GM21515 (cell line): ENCODE data around the gene HACL1.
A peak's percentile ranks its signal among the peaks of the same experiment; 100 is the strongest.

Source experiments
- ATAC-seq: cut with Tn5 transposase; IDR thresholded peaks from one replicate; pipeline ENCODE4 v1.9.1; 2021; ENCODE audit not compliant: unreplicated experiment

Gene HACL1

DNA sequence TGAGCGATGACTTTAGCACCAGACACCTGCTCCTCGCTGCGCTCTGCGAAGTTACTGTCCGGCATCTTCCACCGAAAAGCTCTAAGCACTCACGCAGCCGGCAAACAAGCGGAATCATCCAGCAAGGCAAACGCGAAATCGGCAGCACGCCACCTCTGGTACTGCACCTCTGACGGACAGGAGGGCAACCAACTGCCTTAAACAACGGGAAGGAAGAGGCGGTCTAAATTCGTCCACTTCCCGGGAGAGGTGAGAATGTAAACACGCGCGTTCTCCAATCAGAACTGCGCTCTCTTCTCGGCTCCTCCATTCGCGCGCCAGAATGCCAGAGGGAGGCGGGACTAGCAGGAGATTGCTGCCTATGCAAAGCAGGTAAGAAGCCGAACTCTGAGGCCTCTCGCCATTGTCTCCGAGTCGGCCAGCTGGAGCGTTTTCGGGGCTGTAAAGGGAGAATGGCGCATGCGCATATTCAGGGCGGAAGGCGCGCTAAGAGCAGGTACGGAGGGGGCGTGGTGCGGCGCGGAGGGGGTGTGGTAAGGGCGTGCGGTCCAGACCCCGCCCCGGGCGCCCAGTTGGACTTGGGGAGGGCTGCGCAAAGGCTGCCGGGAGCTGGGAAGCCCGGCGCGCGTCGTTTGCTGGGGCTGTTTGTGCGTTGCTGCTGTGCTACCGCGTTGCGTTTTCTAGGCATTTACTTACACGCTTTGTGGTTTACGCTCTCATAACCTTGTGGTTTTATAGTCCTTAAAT, at the start of gene HACL1, which contains the start of gene BTD:
Gene HACL1, minus strand, starts transcription at position 171 of the 747 bp plus-strand sequence. Its CDS starts 106 bp downstream, at position 65.
Gene BTD, plus strand, starts transcription at position 347 of the 747 bp plus-strand sequence. CDS start 33,695 bp downstream, outside the sequence.
- ATAC-seq: peak; percentile 93

DNA sequence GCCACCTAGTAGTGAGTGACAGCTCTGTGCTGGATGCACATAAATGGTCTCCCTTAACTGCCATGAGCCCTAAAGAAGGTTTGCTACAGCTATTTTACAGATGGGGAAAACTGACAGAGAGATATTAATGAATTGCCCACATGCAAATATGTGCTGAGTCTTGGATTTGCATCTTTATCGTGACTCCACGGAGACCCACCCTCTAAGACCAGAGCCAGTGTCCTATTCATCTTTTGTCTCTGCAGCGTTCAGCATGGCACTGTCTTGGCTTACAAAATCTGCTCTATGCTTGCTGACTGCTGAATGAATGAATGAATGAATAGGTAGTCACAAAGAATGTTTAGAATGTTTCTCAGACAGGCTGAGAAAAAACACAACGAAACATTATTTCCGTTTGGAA, 48.5 kb upstream of the HACL1 start:
- ATAC-seq: no peak

DNA sequence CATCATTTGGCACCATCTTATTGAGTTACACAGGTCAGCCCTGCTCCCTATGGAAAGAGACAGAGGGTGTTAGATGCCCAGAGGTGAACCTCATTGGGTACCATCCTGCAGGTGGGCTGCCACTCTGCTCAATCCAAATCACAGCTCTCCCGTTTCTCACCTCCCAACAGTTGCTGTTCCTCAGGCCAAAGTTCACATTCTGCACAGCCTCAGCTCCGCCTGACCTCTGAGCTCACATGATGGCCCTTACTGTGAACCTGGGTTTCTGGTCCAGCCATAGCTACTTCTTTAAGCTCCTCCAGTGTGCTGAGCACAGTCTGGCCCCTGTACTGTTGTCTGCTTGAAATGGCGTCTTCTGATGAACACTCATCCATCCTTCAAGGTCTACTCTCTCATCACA, 48.0 kb upstream of the HACL1 start:
- no peak for ATAC-seq

DNA sequence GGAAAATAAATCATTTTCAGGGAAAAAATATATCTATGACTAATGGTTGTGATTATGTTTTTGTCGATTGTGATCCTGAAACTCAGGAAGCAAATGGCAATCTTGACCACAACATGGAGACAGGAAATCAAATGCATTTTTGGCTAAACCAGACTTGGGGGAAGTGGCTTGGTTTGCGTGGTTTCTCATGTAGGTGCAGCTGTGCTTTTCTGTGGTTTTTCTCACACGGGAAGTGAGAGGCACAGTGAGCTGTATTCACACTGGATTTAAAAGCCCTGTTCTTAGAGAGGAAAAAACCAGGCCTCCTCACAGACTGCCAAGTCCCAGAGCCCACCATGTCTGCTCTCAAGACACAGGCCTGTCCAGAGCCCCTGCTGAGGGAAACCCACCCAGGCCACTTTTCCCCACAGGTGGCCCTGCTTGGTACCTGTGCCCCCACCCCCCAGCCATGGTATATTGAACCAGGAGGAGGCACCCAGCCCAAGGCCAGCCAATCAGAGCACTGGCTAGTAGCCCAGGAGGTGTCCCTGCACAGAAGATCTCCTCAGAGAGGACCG, 46.3 kb upstream of the HACL1 start:
- peak; percentile 94 for ATAC-seq

DNA sequence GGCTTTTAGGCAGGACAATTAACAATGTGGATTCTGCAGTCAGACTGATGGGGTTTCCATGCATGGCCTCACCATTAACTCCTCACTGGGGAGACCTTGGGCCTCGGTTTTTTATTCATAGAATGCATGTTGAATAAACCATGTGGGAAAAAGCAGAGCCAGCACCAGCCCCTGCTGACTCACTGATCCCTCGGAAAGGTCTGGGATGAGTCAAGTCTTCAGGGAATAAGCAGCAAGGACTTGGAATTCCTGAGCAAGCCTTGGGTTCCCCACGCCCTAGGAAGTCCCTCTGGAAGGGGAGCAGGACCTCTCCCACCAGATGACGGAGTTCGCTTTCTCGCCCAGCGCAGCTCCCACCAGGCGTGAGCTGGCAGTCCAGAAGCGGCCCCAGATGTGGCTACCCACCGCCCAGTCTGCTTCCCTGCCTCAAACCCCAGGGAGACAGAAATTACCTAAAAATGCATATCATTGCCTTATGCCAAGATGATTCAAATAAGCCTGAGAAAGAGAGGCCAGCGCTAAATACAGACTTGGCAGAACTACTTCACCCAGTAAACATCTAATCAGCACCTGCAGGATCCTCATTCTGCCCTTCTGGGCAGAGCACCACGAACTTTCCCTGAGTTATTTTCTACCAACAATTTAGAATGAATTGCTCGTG, 45.6 kb upstream of the HACL1 start:
- peak; percentile 23 for ATAC-seq

DNA sequence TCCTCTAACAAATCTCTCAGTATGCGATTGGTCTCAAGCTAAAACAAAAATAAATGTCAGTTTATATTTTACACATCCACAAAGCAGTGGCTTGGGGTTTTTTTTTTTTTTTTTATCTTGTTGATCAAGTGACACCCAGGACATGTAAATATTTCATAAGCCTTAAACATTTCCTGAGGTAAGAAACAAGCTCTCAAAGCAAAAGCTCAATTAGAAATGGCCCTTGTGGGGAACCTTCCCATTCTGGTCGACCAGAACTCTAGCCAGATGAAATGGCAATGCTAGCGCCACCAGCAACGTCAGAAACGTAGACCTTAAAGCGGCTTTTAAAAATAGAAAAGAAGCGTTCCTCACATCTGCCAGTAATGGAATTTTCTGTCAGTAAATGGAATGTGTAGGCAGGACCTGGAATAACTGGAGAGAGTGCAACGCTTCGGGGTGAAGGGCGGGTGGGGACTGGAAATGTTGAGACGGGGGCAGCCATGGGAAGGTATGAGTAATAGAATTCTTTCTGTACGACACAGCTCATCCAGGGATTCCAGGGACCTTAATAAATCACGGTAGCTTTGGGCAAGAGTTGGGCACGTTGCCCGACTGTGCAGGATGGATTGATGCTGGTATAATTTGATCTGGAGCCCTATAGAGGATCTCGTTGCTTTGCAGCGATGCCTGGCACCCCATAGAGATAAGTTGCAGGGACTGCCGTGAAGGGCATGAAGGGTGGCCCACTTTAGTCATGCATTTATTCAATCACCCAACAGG, 44.6 kb upstream of the HACL1 start:
- no peak for ATAC-seq

DNA sequence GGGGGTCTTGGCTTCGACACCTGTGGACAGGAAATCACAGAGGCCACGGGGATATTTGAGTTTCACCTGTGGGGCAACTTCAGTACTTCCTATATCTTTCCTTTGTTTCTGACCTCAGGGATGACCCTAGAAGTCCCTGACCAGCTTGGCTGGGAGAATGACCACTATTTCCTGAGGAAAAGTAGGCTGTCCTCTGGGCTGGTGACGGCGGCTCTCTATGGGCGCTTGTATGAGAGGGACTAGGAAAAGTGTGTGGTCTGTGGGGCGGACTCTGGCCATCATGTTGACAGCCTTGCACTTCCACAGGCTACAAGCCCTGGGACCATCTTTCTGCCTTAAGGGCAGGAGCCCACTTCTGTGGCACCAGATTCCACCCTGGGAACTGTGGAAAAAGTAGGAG, 43.9 kb upstream of the HACL1 start:
- ATAC-seq: no peak

DNA sequence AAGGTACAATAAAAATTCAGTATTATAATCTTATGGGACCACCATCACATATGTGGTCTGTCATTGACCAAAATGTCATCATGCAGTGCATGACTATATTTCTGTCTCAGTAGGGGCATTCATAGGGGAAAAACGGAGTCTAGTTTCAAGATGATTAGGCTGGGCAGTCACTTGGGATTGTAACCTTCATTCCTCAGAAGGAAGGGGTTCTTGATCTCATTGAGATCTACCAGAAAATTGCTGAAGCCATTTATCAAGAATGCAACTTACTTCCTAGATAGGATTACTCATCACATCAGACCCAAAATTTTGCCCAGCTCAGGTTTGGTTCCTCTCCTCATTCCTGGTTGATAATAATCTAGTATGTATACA, 37.5 kb upstream of the HACL1 start:
- ATAC-seq: no peak

DNA sequence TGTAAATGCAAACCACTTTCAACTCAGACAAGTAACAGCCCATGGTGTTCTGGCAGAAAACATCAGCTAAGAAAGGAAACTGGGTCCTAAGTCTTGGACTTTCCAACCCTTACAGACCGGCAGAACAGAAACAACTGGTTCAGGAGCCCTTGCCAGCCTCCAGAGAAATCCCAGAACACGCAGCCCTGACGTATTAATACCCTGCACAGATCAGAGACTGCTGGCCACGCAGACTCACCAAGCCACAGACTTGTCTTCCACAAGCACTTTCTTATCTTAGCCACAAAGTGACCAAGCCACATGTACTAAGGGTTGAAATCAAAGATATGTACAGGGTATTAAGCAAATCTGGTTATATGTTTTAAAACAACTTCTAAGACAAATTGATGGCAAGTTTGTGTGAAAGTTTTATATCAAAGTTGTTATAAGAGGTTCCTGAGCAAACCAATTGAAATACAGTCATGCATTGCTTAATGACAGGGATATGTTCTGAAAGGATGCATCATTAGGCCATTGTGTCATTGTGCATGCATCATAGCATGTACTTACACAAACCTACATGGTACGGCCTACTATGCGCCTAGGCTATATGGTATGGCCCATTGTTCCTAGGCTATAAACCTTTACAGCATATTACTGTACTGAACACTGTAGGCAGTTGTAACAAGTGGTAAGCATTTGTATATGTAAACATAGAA, 37.0 kb upstream of the HACL1 start:
- ATAC-seq: no peak

DNA sequence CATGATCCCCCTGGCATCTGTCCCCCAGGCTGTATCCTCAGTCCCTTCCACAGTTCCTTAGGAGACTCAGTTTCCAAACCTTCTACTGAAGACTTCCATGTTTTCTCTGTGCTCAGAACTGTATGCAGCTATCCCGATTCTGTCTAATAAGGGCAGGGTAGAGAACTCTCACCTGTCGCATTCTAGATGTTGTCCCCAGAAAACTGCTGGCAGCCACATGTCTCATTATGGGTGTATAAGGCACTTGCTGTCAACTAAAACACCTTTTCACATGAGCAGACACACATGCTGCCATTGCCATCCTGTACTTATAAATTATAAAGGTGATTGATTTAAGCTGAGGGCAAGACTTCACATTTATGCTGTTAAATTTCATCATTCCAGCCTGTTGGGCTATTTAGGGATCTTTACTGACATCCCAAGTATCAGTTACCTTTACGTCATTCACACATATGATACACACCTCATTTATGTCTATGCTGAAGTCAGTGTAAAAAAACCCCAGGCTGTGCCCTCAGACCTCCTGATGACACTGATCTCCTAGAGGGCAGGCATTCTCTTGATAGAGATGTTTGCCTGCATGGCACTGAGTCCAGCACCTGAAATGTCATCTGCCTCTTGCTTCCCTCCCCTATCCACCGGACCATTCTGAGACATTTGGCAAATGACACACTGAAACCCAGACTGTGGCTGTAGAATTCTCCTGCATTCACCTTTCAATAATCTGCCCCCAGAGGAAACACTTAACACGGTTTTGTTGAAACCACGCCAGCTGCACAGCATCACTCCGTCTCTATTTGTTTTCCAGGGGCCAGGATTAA, 36.0 kb upstream of the HACL1 start:
- ATAC-seq: no peak

DNA sequence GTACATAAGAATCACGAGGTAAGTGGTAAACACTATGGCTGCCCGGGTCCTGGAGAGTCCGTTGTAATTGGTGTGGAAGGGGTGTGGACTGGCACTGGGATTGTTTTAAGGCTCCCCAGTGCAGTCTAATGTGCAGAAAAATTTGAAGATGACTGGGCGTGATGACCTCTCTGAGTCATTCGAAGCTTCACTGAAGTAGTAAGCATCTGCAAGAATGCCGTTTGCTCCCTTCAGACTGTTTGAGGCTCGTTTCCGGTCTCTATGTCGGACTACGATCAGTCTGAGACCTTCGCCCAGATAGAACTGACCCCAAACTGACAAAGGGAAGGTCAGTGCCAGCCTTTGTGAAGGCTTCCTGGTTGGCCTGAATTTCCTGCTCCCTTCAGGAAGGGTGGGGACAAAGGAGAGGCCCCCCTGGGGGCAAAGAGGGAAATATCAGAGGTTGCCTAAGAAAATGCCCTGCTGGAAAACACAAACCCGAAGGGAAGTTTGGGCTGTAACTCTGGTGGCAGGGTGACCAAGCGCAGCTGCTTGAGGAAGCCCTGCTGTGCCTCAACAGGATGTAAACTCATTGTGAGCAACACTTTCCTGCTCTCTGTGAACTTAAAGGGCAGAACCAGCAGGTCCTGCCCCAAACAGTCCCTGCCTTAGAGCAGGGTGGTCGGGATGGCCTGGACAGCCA, 34.8 kb upstream of the HACL1 start:
- ATAC-seq: peak; percentile 45

DNA sequence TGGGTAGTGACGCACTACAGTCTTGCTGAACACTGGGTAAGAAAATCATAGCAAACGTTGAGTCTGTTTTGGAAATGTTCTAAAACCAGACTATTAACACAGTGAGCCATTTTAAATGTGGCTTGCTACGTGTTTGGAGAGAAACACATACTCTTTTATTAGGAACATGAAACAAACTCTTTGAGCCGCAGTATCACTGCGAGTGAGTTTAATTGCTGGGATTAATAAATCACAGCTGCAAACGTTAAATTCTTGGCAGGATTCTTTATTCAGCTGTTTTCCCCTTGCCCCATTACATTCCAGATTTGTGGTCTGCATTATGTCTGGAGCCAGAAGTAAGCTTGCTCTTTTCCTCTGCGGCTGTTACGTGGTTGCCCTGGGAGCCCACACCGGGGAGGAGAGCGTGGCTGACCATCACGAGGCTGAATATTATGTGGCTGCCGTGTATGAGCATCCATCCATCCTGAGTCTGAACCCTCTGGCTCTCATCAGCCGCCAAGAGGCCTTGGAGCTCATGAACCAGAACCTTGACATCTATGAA, 33.8 kb upstream of the HACL1 start:
- no peak for ATAC-seq

DNA sequence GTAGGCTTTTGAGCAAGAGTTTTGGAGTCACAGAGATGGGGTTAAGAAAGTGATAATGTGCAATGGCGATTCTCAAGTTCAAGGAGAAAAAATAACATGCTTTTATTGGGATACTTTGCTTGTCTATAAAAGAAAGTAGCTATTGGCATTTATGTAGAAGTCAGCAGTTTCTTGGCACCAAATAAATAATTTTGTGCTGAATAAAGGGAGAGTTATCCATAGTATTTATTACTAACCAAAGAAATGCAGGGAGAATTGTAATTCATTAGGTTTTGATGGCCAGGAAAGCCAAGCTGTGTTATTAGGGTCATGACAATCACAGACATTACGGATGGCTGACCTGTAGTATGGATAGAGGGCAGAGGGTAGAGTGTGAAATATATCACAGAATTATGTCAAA, 33.3 kb upstream of the HACL1 start:
- no peak for ATAC-seq

DNA sequence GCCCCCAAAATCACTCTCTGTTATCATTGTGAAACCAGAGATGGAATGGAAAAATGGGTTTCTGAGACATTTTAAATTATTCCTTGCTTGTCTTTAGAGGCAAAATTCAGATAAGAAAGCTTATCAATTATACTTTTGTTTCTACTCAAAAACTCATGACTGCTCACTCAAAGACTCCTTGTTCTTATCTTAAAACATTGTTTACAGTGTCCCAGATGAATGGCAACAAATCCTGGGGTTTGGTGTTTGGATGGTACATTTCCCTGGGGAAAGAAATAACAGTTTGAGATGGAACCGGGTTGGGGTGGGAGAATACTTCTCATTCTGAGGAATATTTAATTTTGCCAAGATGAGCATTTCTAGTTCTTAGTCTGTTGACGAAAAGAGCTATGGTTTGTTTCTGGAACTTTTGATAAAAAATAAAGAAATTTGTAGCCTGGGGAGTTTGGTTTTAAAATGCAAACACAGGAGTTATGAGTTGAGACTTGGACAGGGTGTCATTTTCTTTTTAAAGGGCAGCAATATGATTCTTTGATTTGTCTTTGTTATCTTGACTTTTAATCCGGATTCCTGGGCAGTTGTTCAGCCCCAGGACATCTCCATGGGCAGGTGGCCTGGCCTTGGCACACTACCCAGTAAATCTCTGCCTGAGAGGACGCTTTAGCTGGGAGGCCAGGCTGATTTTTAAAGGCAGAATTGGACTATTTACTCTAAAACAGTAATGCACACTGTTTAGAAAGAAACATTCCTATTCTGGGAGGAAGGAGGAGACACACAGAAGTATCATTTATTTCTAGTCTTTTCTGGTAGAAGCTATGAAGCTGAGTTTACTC, 32.6 kb upstream of the HACL1 start:
- no peak for ATAC-seq

DNA sequence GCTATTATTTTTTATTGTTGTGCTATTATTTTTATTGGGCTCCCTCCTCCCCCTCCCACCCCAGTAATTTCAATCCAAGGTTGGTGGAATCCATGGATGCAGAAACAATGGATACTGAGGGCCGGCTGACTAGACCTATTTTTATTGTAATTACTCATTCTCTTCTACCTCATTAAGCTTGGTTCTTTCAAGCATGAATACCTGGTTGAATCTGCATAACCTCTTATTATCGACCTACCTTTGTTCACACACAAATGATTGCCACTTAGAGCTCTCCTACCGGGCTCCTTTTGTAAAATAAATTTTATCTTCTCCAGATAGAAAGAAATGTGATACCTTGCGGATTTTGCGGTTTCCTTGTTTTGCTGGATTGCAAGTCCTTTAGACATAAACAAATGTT, 31.8 kb upstream of the HACL1 start:
- no peak for ATAC-seq

DNA sequence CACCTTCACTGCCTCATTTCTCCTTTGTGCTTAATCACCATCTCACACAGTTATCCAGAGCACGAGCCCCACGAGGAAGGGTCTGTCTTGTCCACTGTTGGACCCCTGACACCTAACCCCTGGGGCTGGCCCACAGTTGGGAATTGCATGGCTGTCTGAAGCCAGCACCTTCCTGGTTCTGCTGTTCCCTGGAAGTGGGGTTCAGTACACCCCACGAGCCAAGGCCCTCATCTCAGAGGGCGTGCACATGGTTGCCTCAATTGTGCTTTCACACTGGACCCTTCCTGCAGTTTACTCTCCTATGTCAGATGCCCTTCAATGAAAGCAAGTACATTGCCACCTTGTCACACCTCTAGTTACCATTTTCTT, 30.8 kb upstream of the HACL1 start:
- no peak for ATAC-seq

DNA sequence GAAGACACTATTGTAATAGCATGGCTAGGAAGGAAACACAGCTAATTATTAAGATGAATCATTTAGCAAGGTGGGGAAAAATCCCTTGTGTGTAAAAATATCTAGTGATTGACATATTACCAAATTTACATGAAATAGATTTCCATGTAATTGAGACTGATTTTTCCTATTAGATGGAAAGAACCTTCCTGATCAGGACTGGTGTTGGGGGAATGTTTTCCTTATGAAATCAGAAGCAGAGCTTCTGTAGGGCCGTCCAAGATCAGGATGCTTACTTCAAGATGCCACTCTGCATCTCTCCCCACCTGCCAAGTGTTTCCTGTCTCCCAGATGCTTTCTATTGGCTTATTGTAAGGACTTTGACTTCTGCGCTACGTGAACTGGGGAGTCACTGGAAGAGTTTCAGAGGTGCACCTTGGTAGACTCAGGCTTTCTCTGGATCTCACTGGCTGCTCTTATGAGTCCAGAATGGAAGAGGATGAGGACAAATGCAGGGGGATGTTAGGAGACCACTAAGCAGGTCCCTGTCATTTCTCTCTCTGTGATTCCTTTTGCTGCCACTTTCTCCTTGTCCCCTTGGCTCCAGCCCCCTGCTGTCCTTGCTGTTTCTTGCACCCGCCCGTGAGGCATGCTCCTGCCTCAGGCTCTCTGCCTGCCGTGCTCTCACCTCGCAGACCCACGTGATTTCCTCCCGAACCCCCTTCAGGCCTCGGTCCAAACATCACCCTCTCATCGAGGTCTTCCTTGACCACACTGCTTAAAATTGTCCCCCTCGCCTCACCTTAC, 30.2 kb upstream of the HACL1 start:
- no peak for ATAC-seq
